GM19324 (cell line): Measurements from ENCODE around the gene LRP1B.

Source experiments
- ATAC-seq: cut with Tn5 transposase; IDR thresholded peaks from one replicate; pipeline ENCODE4 v1.9.1; 2021; ENCODE audit warnings: mild to moderate bottlenecking, moderate library complexity; ENCODE audit not compliant: unreplicated experiment, low FRiP score

Gene LRP1B

GRCh38 chr2:141381946-141382345 lies 748.9 kb downstream of the LRP1B start:
- ATAC-seq, result no peak

GRCh38 chr2:141380008-141380979 lies 750.5 kb downstream of the LRP1B start:
- no peak for ATAC-seq

GRCh38 chr2:141364821-141365220 lies 766.0 kb downstream of the LRP1B start:
- no peak for ATAC-seq

GRCh38 chr2:141362311-141362710 lies 768.5 kb downstream of the LRP1B start:
- no peak for ATAC-seq

- ATAC-seq, result no peak
Observed at GRCh38 chr2:141348481-141348880, 782.3 kb downstream of the LRP1B start.

- no peak for ATAC-seq
Observed at GRCh38 chr2:141341444-141341843, 789.4 kb downstream of the LRP1B start.

- ATAC-seq, result no peak
Observed at GRCh38 chr2:141331127-141331526, 799.7 kb downstream of the LRP1B start.

GRCh38 chr2:141329964-141330363 lies 800.9 kb downstream of the LRP1B start:
- no peak for ATAC-seq

- ATAC-seq, result no peak
Observed at GRCh38 chr2:141323571-141323970, 807.2 kb downstream of the LRP1B start.

GRCh38 chr2:141317986-141318385 lies 812.8 kb downstream of the LRP1B start:
- ATAC-seq, result no peak

- no peak for ATAC-seq
Observed at GRCh38 chr2:141316606-141317005, 814.2 kb downstream of the LRP1B start.

- no peak for ATAC-seq
Observed at GRCh38 chr2:141316103-141316502, 814.7 kb downstream of the LRP1B start.

- no peak for ATAC-seq
Observed at GRCh38 chr2:141313972-141314371, 816.8 kb downstream of the LRP1B start.

GRCh38 chr2:141311430-141311829 lies 819.4 kb downstream of the LRP1B start:
- no peak for ATAC-seq

- ATAC-seq, result no peak
Observed at GRCh38 chr2:141306368-141306767, 824.4 kb downstream of the LRP1B start.

GRCh38 chr2:141301551-141301950 lies 829.3 kb downstream of the LRP1B start:
- no peak for ATAC-seq

- no peak for ATAC-seq
Observed at GRCh38 chr2:141280037-141280436, 850.8 kb downstream of the LRP1B start.

GRCh38 chr2:141271346-141271745 lies 859.5 kb downstream of the LRP1B start:
- ATAC-seq, result no peak

- no peak for ATAC-seq
Observed at GRCh38 chr2:141264848-141265247, 866.0 kb downstream of the LRP1B start.

- ATAC-seq, result no peak
Observed at GRCh38 chr2:141260911-141261310, 869.9 kb downstream of the LRP1B start.

GRCh38 chr2:141259683-141260082 lies 871.1 kb downstream of the LRP1B start:
- ATAC-seq, result no peak

- no peak for ATAC-seq
Observed at GRCh38 chr2:141242008-141242407, 888.8 kb downstream of the LRP1B start.
